GM12872 (cell line): ENCODE measurements around the gene COL24A1.

Source experiments
- CTCF ChIP-seq: IDR thresholded peaks from 3 replicates; pipeline ENCODE4 v1.5.1; 2011; ENCODE audit warnings: low read depth, mild to moderate bottlenecking, low read length, moderate library complexity; ENCODE audit not compliant: insufficient read depth

Gene COL24A1

GRCh38 chr1:85689775-85690404 lies 466.7 kb downstream of the COL24A1 start:
- TF ChIP-seq CTCF, result no peak

- no peak for TF ChIP-seq CTCF
These were observed 473.1 kb downstream of the COL24A1 start for GRCh38 chr1:85683292-85684025.

- TF ChIP-seq CTCF, result no peak
These were observed 475.5 kb downstream of the COL24A1 start for GRCh38 chr1:85681087-85681486.
